CD14-positive monocyte (primary cell): ENCODE data around the gene ZNF20. TPM values are rescaled to one million over a fixed set of nuclear protein-coding genes. Genes with fewer than 3 reads are reported as not detected.

Experiments used
- DNase-seq, 3 donors: peaks; one replicate each; pipeline ENCODE4 v3.0.0-alpha.2; 2011 to 2022
- H2AFZ ChIP-seq: 2 replicates; pipeline ENCODE4 v1.6.0; 2012; ENCODE audit warnings: mild to moderate bottlenecking, low read depth, low read length, inconsistent platforms; ENCODE audit not compliant: insufficient read depth, poor library complexity, severe bottlenecking
- H3K27ac ChIP-seq, 2 donors: 1 replicate in 1 of 2; 2 replicates in 1 of 2; pipeline ENCODE4 v1.5.1; 2012 to 2013; ENCODE audit warnings: low read length in 2 of 2, control low read depth in 1 of 2, inconsistent platforms in 1 of 2, low read depth in 1 of 2, mild to moderate bottlenecking in 1 of 2
- H3K27me3 ChIP-seq, 2 donors: one replicate each; pipeline versions ENCODE4 v1.6.0 to v1.6.1; 2011 to 2013; ENCODE audit warnings: low read length in 2 of 2; ENCODE audit not compliant: control insufficient read depth in 2 of 2, insufficient read depth in 2 of 2
- H3K36me3 ChIP-seq, 2 donors: replicated peaks in 1 of 2; 1 replicate in 1 of 2; 2 replicates in 1 of 2; pipeline versions ENCODE4 v1.5.1 to v1.6.1; 2012 to 2013; ENCODE audit warnings: low read length in 2 of 2, control low read depth in 1 of 2, inconsistent platforms in 1 of 2, mild to moderate bottlenecking in 1 of 2; ENCODE audit not compliant: insufficient read depth in 2 of 2, control insufficient read depth in 1 of 2
- H3K4me1 ChIP-seq, 2 donors: 1 replicate in 1 of 2; 2 replicates in 1 of 2; pipeline versions ENCODE4 v1.5.1 to v1.6.1; 2012 to 2013; ENCODE audit warnings: low read length in 2 of 2, control low read depth in 1 of 2, inconsistent platforms in 1 of 2, mild to moderate bottlenecking in 1 of 2, moderate library complexity in 1 of 2; ENCODE audit not compliant: insufficient read depth in 2 of 2, control insufficient read depth in 1 of 2
- H3K4me2 ChIP-seq: replicated peaks from 2 replicates; pipeline ENCODE3; 2012; ENCODE audit warnings: low read length, moderate library complexity, mild to moderate bottlenecking; ENCODE audit not compliant: poor library complexity, severe bottlenecking; ENCODE audit errors: extremely low read depth
- H3K4me3 ChIP-seq, 3 experiments: fragments of 200-600 bp in 1 of 3; sonication (generic) in 1 of 3; replicated peaks in 1 of 3; 1 replicate in 2 of 3; 2 replicates in 1 of 3; pipeline ENCODE4 v1.5.1; 2011 to 2013; ENCODE audit warnings: low read length in 3 of 3, mild to moderate bottlenecking in 3 of 3, control low read depth in 2 of 3, low read depth in 2 of 3, inconsistent platforms in 1 of 3, moderate library complexity in 1 of 3
- H3K79me2 ChIP-seq: 2 replicates; pipeline ENCODE4 v1.6.0; 2012; ENCODE audit warnings: mild to moderate bottlenecking, control low read depth, inconsistent platforms, low read length, moderate library complexity; ENCODE audit not compliant: insufficient read depth
- H3K9ac ChIP-seq: 2 replicates; pipeline ENCODE4 v1.6.0; 2017; ENCODE audit warnings: low read length, mild to moderate bottlenecking; ENCODE audit not compliant: insufficient read depth, poor library complexity, severe bottlenecking
- H3K9me3 ChIP-seq, 2 donors: replicated peaks in 1 of 2; 1 replicate in 1 of 2; 2 replicates in 1 of 2; pipeline versions ENCODE4 v1.5.1 to v1.6.1; 2012 to 2013; ENCODE audit warnings: low read length in 2 of 2, control low read depth in 1 of 2; ENCODE audit not compliant: control insufficient read depth in 1 of 2, insufficient read depth in 1 of 2
- H4K20me1 ChIP-seq: 2 replicates; pipeline ENCODE4 v1.6.0; 2012; ENCODE audit warnings: mild to moderate bottlenecking, low read length, control low read depth, moderate library complexity; ENCODE audit not compliant: insufficient read depth
- H3K27ac Mint-ChIP-seq, 7 donors: one replicate each; pipeline ENCODE4 v1.8.0; 2020; ENCODE audit warnings: mild to moderate bottlenecking in 7 of 7, mixed read lengths in 7 of 7, moderate library complexity in 6 of 7, inconsistent platforms in 2 of 7
- H3K27me3 Mint-ChIP-seq, 3 donors: one replicate each; pipeline ENCODE4 v1.8.0; 2021 to 2022; ENCODE audit warnings: low read depth in 3 of 3, mild to moderate bottlenecking in 3 of 3, mixed read lengths in 3 of 3, moderate library complexity in 3 of 3, inconsistent platforms in 1 of 3
- H3K36me3 Mint-ChIP-seq, 2 donors: one replicate each; pipeline ENCODE4 v1.8.0; 2020; ENCODE audit warnings: mixed read lengths in 2 of 2, inconsistent platforms in 1 of 2, mild to moderate bottlenecking in 1 of 2
- H3K4me1 Mint-ChIP-seq: one replicate; pipeline ENCODE4 v1.8.0; 2020; ENCODE audit warnings: mild to moderate bottlenecking, mixed read lengths
- H3K4me3 Mint-ChIP-seq, 2 donors: one replicate each; pipeline ENCODE4 v1.8.0; 2020; ENCODE audit warnings: mild to moderate bottlenecking in 2 of 2, mixed read lengths in 2 of 2, moderate library complexity in 1 of 2
- H3K9me3 Mint-ChIP-seq, 7 donors: one replicate each; pipeline ENCODE4 v1.8.0; 2020 to 2022; ENCODE audit warnings: mixed read lengths in 7 of 7, mild to moderate bottlenecking in 6 of 7, moderate library complexity in 6 of 7, inconsistent platforms in 2 of 7
- WGBS: methylation state at CpG from one replicate; pipeline ENCODE4 v1.1.5; 2013; ENCODE audit warnings: missing lambda C conversion rate; ENCODE audit not compliant: insufficient coverage; 5-methylcytosine and 5-hydroxymethylcytosine counted together
- intact Hi-C, 2 donors: fragments of 100-400 bp; cut with micrococcal nuclease; formaldehyde crosslinking; loops; one replicate each; pipeline versions ENCODE4 v1.15.0 to v1.15.1; 2023
- polyA plus RNA-seq, 3 donors: library from polyadenylated mRNA; depleted of rRNA in 1 of 3; unstranded in 2 of 3; stranded (reverse) in 1 of 3; fragments of 300-500 nt in 2 of 3; fragments of >200 nt in 1 of 3; fragmentation: Illumina TruSeq in 2 of 3; gene quantifications; 1 replicate in 2 of 3; 2 replicates in 1 of 3; pipeline ENCODE4 v1.2.3, GENCODE V29; 2012 to 2021
- TF ChIP-seq, protein P1 (sequence below): fragments of 200-600 bp; IDR thresholded peaks from one replicate; pipeline ENCODE4 v1.8.0; 2022; ENCODE audit warnings: antibody characterized with exemption, mild to moderate bottlenecking

Gene ZNF20
- polyA plus RNA-seq, 3 donors = 0.86 to 2.6 (median 1.3) TPM

DNA sequence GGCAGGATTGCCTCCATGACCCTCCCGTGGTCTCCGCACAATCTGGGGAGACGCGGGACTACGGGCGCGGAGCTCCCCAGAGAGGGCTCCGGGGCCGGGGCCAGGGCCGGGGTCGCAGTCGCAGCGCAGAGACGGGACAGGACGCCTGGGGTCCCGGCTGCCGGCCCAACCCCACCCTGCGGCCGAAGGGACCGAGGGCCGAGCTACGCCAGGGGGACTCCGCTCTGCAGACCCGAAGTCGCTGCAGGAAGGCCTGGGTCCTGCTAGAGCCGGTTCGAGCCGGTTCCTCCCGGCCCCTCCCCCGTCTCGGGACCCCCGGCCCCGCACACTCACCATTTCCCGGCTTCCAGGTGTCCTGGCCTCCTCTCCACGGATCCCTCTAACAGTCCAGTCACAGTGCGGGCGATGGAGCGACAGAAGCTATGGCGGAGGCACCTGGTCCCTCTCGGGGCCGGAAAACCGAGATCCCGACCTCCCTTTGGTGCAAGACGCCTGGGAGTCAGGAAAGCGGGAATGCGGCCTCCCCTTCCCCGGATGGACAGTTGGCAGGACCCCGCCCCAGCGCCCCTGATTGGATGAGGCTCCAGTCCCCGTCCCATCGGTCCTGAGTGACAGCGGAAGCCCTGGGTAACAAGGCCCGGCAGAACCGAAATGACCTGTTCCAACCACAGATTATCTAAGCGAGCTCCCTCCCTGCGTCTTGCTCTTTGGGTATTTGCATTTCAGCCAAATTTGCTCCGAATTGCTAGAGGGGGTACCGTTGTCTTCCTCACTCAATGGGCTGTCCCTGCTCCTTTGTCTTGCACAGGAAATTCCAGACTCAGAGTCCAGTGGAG, 16.3 kb upstream of the ZNF20 start, which contains the start of gene ZNF625:
Gene ZNF625, minus strand, starts transcription at position 512 of the 836 bp plus-strand sequence. Its CDS starts 176 bp downstream, at position 336.
- WGBS = under 1% methylated on average over 57 of the region's 58 CpGs
- peaks cover 0 to 4% of the 10 kb centered on the region in 2 donors for H3K27me3 ChIP-seq
- H3K4me2 ChIP-seq = peak within 1 kb of the TSS; percentile 89
- H4K20me1 ChIP-seq = no peaks in the 10 kb centered on the region
- peak in 1 of 3 donors; percentile 12 for DNase-seq
- Mint-ChIP-seq H3K27ac (peak within 1 kb of the TSS in 4 of 7 donors; percentile 5 to 69 (median 56)), H3K27me3 (peaks cover 2 to 18% (median 10%) of the 10 kb centered on the region in 3 donors), H3K9me3 (peaks cover 3 to 30% (median 14%) of the 10 kb centered on the region in 7 donors), H3K4me3 (peak within 1 kb of the TSS; percentile 87 to 92), H3K4me1 (peaks cover 20% of the 10 kb centered on the region), H3K36me3 (peaks cover 2 to 8% of the 10 kb centered on the region in 2 donors)
- H2AFZ ChIP-seq = peak within 1 kb of the TSS; percentile 95
- H3K27ac ChIP-seq = peak within 1 kb of the TSS in 1 of 2 donors; percentile 46
- H3K36me3 ChIP-seq = no peaks in the 10 kb centered on the region
- TF ChIP-seq, protein P1, sequence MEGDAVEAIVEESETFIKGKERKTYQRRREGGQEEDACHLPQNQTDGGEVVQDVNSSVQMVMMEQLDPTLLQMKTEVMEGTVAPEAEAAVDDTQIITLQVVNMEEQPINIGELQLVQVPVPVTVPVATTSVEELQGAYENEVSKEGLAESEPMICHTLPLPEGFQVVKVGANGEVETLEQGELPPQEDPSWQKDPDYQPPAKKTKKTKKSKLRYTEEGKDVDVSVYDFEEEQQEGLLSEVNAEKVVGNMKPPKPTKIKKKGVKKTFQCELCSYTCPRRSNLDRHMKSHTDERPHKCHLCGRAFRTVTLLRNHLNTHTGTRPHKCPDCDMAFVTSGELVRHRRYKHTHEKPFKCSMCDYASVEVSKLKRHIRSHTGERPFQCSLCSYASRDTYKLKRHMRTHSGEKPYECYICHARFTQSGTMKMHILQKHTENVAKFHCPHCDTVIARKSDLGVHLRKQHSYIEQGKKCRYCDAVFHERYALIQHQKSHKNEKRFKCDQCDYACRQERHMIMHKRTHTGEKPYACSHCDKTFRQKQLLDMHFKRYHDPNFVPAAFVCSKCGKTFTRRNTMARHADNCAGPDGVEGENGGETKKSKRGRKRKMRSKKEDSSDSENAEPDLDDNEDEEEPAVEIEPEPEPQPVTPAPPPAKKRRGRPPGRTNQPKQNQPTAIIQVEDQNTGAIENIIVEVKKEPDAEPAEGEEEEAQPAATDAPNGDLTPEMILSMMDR = no peak
- peaks cover 12 to 18% of the 10 kb centered on the region in 2 donors for H3K4me1 ChIP-seq
- peak within 1 kb of the TSS; percentile 63 to 87 (median 75) for H3K4me3 ChIP-seq
- intact Hi-C loops = no loop called here
- peaks cover 3% of the 10 kb centered on the region for H3K79me2 ChIP-seq
- H3K9me3 ChIP-seq = peaks cover 5 to 8% of the 10 kb centered on the region in 2 donors
- peak within 1 kb of the TSS; percentile 81 for H3K9ac ChIP-seq

DNA sequence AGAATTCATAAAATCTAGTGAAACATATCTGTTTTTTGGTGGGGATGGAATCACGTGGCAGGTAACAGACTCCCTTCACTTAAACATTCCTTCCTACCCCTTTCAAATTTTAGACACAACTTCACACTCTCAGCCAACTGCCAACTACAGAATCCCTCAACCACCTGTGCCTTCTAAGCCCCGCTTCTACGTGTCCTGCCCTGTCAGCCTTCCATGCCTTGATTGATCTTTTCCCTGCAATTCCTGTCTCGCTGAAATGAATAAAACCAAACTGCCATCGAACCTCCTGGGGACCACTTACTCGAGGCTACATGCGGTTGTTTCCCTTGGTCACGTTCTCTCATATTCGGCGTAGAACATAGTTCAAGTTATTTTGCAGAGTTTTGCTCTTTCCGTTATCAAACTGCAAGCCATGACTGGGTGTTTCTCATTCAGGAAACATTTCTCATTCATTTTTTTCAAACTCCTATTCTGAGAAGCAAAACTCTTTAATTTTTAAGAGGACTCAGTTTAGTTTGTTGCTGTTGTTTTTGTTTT, 15.2 kb upstream of the ZNF20 start:
- peak overlapping the region in 2 of 7 donors; percentile 9 to 29 for H3K27ac Mint-ChIP-seq
- Histone ChIP-seq H3K27me3 (peaks cover 0 to 4% of the 10 kb centered on the region in 2 donors), H3K4me3 (peak overlapping the region; percentile 63 to 87 (median 75)), H2AFZ (peak overlapping the region; percentile 95), H3K9me3 (peaks cover 5 to 8% of the 10 kb centered on the region in 2 donors), H3K9ac (peak overlapping the region; percentile 81), H3K4me2 (peak overlapping the region; percentile 89), H4K20me1 (no peaks in the 10 kb centered on the region), H3K27ac (peak overlapping the region in 1 of 2 donors; percentile 46), H3K4me1 (peaks cover 12 to 18% of the 10 kb centered on the region in 2 donors), H3K36me3 (no peaks in the 10 kb centered on the region), H3K79me2 (peaks cover 3% of the 10 kb centered on the region)
- peaks cover under 1 to 25% (median 16%) of the 10 kb centered on the region in 7 donors for H3K9me3 Mint-ChIP-seq
- peaks cover 5 to 16% of the 10 kb centered on the region in 2 donors for H3K36me3 Mint-ChIP-seq
- H3K4me1 Mint-ChIP-seq = peaks cover 20% of the 10 kb centered on the region
- H3K4me3 Mint-ChIP-seq = peak overlapping the region; percentile 87 to 92
- TF ChIP-seq, protein P1 = no peak
- DNase-seq = no peak
- peaks cover 2 to 16% (median 10%) of the 10 kb centered on the region in 3 donors for H3K27me3 Mint-ChIP-seq
- intact Hi-C loops = no loop called here
- WGBS = 11% methylated on average over 9 of the region's 11 CpGs
